T-helper 9 cell (primary cell): ENCODE data around the gene PDCD5.
A peak's percentile ranks its signal among the peaks of the same experiment; 100 is the strongest.
"Not testable (repeated sequence)": the region's sequence is repeated elsewhere in the genome, so short reads cannot be mapped to it uniquely, and the experiment has no call there.

Experiments used
- DNase-seq: peaks from one replicate; pipeline ENCODE4 v3.0.0-alpha.2; 2020

Gene PDCD5

GRCh38 chr19:32580353-32580900 lies 563 bp upstream of the PDCD5 start:
- no peak for DNase-seq

- DNase-seq = no peak
These were observed 752 bp downstream of the PDCD5 start for GRCh38 chr19:32581705-32582179.

- DNase-seq = not testable (repeated sequence)
These were observed 6.9 kb downstream of the PDCD5 start for GRCh38 chr19:32587747-32588504.

GRCh38 chr19:32594021-32594420 lies 13.0 kb downstream of the PDCD5 start:
- no peak for DNase-seq

- no peak for DNase-seq
These were observed 14.5 kb downstream of the PDCD5 start for GRCh38 chr19:32595491-32595890.

- no peak for DNase-seq
These were observed 17.0 kb downstream of the PDCD5 start for GRCh38 chr19:32598022-32598421.

- DNase-seq = no peak
These were observed 18.3 kb downstream of the PDCD5 start for GRCh38 chr19:32599258-32599657.

GRCh38 chr19:32599736-32600157 lies 18.8 kb downstream of the PDCD5 start:
- peak; percentile 26 for DNase-seq

- no peak for DNase-seq
These were observed 23.0 kb downstream of the PDCD5 start for GRCh38 chr19:32603961-32604360.

GRCh38 chr19:32605544-32605943 lies 24.6 kb downstream of the PDCD5 start:
- no peak for DNase-seq

- no peak for DNase-seq
These were observed 25.3 kb downstream of the PDCD5 start for GRCh38 chr19:32606289-32606688.

GRCh38 chr19:32607479-32607878 lies 26.5 kb downstream of the PDCD5 start:
- DNase-seq = no peak

GRCh38 chr19:32611161-32611560 lies 30.2 kb downstream of the PDCD5 start:
- DNase-seq = no peak

- no peak for DNase-seq
These were observed 32.0 kb downstream of the PDCD5 start for GRCh38 chr19:32613008-32613407.

GRCh38 chr19:32614916-32615315 lies 33.9 kb downstream of the PDCD5 start:
- DNase-seq = no peak

GRCh38 chr19:32615569-32615968 lies 34.6 kb downstream of the PDCD5 start:
- DNase-seq = no peak

GRCh38 chr19:32619051-32619685 lies 38.2 kb downstream of the PDCD5 start:
- DNase-seq = no peak

GRCh38 chr19:32622002-32622401 lies 41.0 kb downstream of the PDCD5 start:
- DNase-seq = no peak

- DNase-seq = no peak
These were observed 43.4 kb downstream of the PDCD5 start for GRCh38 chr19:32624410-32624809.

GRCh38 chr19:32626969-32627368 lies 46.0 kb downstream of the PDCD5 start:
- no peak for DNase-seq

- no peak for DNase-seq
These were observed 46.8 kb downstream of the PDCD5 start for GRCh38 chr19:32627714-32628270.

GRCh38 chr19:32630338-32630737 lies 49.3 kb downstream of the PDCD5 start:
- DNase-seq = no peak

- no peak for DNase-seq
These were observed 50.4 kb downstream of the PDCD5 start for GRCh38 chr19:32631381-32631780.
